ENCODE results near the gene MED13L.
"Not testable (repeated sequence)": the region's sequence is repeated elsewhere in the genome, so short reads cannot be mapped to it uniquely, and the experiment has no call there.

MED13L gene

DNA sequence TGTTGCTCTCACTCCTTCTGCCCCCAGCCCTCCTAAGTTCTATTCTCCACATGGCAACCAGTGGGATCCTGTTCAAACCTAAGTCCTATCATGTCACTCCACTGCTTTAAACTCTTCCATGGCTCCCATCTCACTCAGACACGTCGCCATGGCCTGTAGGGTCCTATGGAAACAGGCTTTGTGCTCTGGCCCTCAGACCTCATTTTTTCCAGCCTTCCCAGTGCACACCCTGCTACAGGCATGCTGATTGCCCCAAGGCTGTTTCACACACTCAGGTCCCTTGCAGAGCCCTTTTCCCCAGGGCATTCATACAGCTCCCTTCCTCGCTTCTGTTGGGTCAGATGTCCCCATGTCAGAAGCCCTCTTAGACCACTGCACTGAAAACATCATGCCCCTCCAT is 11.2 kb upstream of the MED13L start:
- Histone ChIP-seq H3K4me3 (ENCODE audit: low read length) (no peak overlapping the region), H3K4me1 (ENCODE audit: control insufficient read depth, insufficient read depth, low read length) (no peaks in the 10 kb centered on the region), H3K9me3 (replicated peaks; ENCODE audit: low read length) (no peaks in the 10 kb centered on the region), H3K36me3 (ENCODE audit: insufficient read depth, low read length) (no peaks in the 10 kb centered on the region), H3K9ac (ENCODE audit: low read depth, low read length) (no peak overlapping the region), H3K27me3 (ENCODE audit: control insufficient read depth, insufficient read depth, low read length) (no peaks in the 10 kb centered on the region), H3K4me2 (ENCODE audit: low read length) (no peak overlapping the region)

- Histone ChIP-seq H3K9me3 (replicated peaks; ENCODE audit: low read length) (no peaks in the 10 kb centered on the region), H3K4me1 (ENCODE audit: control insufficient read depth, insufficient read depth, low read length) (no peaks in the 10 kb centered on the region), H3K27me3 (ENCODE audit: control insufficient read depth, insufficient read depth, low read length) (no peaks in the 10 kb centered on the region), H3K4me3 (ENCODE audit: low read length) (no peak overlapping the region), H3K9ac (ENCODE audit: low read depth, low read length) (no peak overlapping the region), H3K36me3 (ENCODE audit: insufficient read depth, low read length) (no peaks in the 10 kb centered on the region), H3K4me2 (ENCODE audit: low read length) (no peak overlapping the region)
These were observed 10.4 kb upstream of the MED13L start for GRCh38 chr12:116287842-116288301.

DNA sequence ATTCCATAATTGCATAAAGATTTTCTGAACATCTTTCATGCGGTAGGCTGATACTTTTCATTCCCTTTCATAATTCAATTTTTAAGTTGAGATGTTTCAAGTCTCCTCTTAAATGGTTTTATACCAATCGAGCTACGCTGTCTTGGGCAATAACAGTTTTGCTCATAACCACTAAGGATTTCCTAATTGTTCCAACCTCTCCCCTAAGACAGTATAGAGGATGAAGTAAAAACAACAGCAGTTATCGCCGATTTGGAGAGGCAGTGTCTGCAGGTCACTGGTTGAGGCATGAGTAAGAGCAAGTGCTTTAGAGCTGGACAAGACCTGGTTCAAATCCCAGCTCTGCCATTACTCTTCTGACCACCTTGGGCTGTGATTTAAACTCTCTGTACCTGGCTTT is 6.9 kb upstream of the MED13L start:
- no peaks in the 10 kb centered on the region for H3K36me3 ChIP-seq (ENCODE audit: insufficient read depth, low read length)

DNA sequence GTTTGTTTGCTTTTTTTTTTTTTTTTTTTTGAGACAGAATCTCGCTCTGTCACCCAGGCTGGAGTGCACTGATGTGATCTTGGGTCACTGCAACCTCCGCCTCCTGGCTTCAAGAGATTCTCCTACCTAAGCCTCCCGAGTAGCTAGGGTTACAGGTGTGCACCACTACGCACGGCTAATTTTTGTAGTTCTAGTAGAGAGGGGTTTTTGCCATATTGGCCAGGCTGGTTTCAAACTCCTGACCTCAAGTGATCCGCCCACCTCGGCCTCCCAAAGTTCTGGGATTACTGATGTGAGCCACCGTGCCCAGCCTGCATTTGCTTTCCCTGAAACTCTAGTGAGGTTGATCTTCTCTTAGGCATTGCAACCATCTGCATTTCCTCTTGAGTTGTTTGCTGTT is 6.4 kb upstream of the MED13L start:
- not testable (repeated sequence) for H3K4me1 ChIP-seq (ENCODE audit: control insufficient read depth, insufficient read depth, low read length); H3K9ac ChIP-seq (ENCODE audit: low read depth, low read length); H3K36me3 ChIP-seq (ENCODE audit: insufficient read depth, low read length); H3K4me2 ChIP-seq (ENCODE audit: low read length); H3K9me3 ChIP-seq (replicated peaks; ENCODE audit: low read length); H3K4me3 ChIP-seq (ENCODE audit: low read length); H3K27me3 ChIP-seq (ENCODE audit: control insufficient read depth, insufficient read depth, low read length)

More for the DNA sequence above, 6.9 kb upstream of the MED13L start:
- Histone ChIP-seq H3K4me3 (ENCODE audit: low read length) (no peak overlapping the region), H3K4me1 (ENCODE audit: control insufficient read depth, insufficient read depth, low read length) (no peaks in the 10 kb centered on the region), H3K27me3 (ENCODE audit: control insufficient read depth, insufficient read depth, low read length) (no peaks in the 10 kb centered on the region), H3K4me2 (ENCODE audit: low read length) (no peak overlapping the region), H3K9ac (ENCODE audit: low read depth, low read length) (no peak overlapping the region), H3K9me3 (replicated peaks; ENCODE audit: low read length) (no peaks in the 10 kb centered on the region)

DNA sequence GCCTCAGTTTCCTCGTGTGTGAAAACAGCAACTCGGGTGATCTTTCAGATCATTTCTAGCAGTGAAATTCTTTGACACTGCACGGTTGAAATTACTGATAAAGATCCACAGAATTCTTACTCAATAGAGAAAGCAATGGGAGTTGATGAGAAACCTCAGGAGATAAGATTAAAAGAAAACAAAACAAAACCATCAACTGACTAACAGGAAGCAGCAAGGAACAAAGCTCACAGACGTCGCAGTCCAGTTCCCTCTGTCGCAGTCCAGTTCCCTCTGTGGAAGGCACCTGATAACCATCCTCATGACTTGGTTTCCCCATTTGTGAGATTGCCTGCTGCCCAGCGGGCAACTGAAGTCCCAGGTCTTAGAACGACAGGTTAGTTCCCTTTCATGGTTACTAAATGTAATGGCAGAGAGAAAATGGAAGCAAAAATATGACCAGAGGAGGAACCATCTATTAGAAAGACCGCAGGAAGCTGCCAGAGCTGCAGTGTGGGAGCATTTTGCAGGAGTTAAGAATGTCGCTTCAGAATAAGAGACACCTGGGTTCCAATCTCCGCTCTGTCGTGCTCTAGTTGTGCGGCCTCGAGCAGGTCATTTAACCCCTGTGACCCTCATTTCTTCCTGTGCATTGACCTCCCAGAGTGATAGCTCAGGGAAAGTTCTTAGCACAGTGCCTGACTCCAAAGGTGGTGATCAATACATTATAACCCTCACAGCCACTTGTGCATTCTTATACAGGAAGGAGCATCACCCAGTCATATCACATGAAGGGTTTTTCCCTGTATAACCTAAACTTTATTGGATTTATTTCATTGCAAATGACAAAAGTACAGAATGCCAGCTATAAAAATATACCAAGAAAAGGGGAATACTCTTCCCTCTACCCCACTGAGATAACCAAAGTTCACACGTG is 5.1 kb upstream of the MED13L start:
- Histone ChIP-seq H3K4me2 (ENCODE audit: low read length) (no peak overlapping the region), H3K9me3 (replicated peaks; ENCODE audit: low read length) (no peaks in the 10 kb centered on the region), H3K36me3 (ENCODE audit: insufficient read depth, low read length) (no peaks in the 10 kb centered on the region), H3K27me3 (ENCODE audit: control insufficient read depth, insufficient read depth, low read length) (no peaks in the 10 kb centered on the region), H3K4me3 (ENCODE audit: low read length) (no peak overlapping the region), H3K4me1 (ENCODE audit: control insufficient read depth, insufficient read depth, low read length) (peaks cover 5% of the 10 kb centered on the region), H3K9ac (ENCODE audit: low read depth, low read length) (no peak overlapping the region)

- H3K4me1 ChIP-seq (ENCODE audit: control insufficient read depth, insufficient read depth, low read length): peaks cover 5% of the 10 kb centered on the region
- no peak overlapping the region for H3K9ac ChIP-seq (ENCODE audit: low read depth, low read length)
- no peak overlapping the region for H3K4me2 ChIP-seq (ENCODE audit: low read length)
- H3K27me3 ChIP-seq (ENCODE audit: control insufficient read depth, insufficient read depth, low read length): no peaks in the 10 kb centered on the region
- no peaks in the 10 kb centered on the region for H3K36me3 ChIP-seq (ENCODE audit: insufficient read depth, low read length)
- no peak overlapping the region for H3K4me3 ChIP-seq (ENCODE audit: low read length)
- H3K9me3 ChIP-seq (replicated peaks; ENCODE audit: low read length): no peaks in the 10 kb centered on the region
These were observed 3.2 kb upstream of the MED13L start for GRCh38 chr12:116280595-116281290.

DNA sequence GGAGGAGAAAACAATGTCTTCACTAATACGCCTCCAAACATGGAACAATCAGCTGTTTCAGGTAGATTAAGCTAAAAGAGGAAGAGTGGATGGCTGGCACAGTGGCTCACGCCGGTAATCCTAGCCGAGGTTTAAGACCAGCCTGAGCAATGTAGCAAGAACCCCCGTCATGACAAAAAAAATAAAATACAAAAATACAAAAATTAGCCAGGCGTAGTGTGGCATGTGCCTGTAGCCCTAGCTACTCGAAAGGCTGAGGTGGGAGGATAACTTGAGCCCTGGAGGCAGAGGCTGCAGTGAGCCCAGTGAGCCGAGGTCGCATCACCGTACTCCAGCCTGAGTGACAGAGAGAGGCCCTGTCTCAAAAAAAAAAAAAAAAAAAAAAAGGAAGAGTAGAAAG is 1.2 kb upstream of the MED13L start:
- Histone ChIP-seq H3K4me2 (ENCODE audit: low read length) (peak overlapping the region; percentile 94), H3K4me1 (ENCODE audit: control insufficient read depth, insufficient read depth, low read length) (peaks cover 22% of the 10 kb centered on the region), H3K9ac (ENCODE audit: low read depth, low read length) (no peak overlapping the region), H3K9me3 (replicated peaks; ENCODE audit: low read length) (no peaks in the 10 kb centered on the region), H3K36me3 (ENCODE audit: insufficient read depth, low read length) (no peaks in the 10 kb centered on the region), H3K4me3 (ENCODE audit: low read length) (no peak overlapping the region), H3K27me3 (ENCODE audit: control insufficient read depth, insufficient read depth, low read length) (no peaks in the 10 kb centered on the region)

GRCh38 chr12:116278279-116278626 is 760 bp upstream of the MED13L start:
- Histone ChIP-seq H3K9ac (ENCODE audit: low read depth, low read length) (peak overlapping the region; percentile 89), H3K9me3 (replicated peaks; ENCODE audit: low read length) (no peaks in the 10 kb centered on the region)

GRCh38 chr12:116276652-116277466 is 634 bp downstream of the MED13L start:
- H3K9me3 ChIP-seq (replicated peaks; ENCODE audit: low read length): no peaks in the 10 kb centered on the region
- no peaks in the 10 kb centered on the region for H3K36me3 ChIP-seq (ENCODE audit: insufficient read depth, low read length)
- peak overlapping the region; percentile 76 for H3K4me3 ChIP-seq (ENCODE audit: low read length)
- peak overlapping the region; percentile 90 for H3K9ac ChIP-seq (ENCODE audit: low read depth, low read length)
- H3K4me2 ChIP-seq (ENCODE audit: low read length): peak overlapping the region; percentile 84
- H3K27me3 ChIP-seq (ENCODE audit: control insufficient read depth, insufficient read depth, low read length): no peaks in the 10 kb centered on the region
- H3K4me1 ChIP-seq (ENCODE audit: control insufficient read depth, insufficient read depth, low read length): peaks cover 33% of the 10 kb centered on the region

More at GRCh38 chr12:116278279-116278626, 760 bp upstream of the MED13L start:
- peak overlapping the region; percentile 94 for H3K4me2 ChIP-seq (ENCODE audit: low read length)
- H3K4me3 ChIP-seq (ENCODE audit: low read length): peak overlapping the region; percentile 78
- no peaks in the 10 kb centered on the region for H3K27me3 ChIP-seq (ENCODE audit: control insufficient read depth, insufficient read depth, low read length)
- H3K36me3 ChIP-seq (ENCODE audit: insufficient read depth, low read length): no peaks in the 10 kb centered on the region
- H3K4me1 ChIP-seq (ENCODE audit: control insufficient read depth, insufficient read depth, low read length): peaks cover 26% of the 10 kb centered on the region

- no peaks in the 10 kb centered on the region for H3K27me3 ChIP-seq (ENCODE audit: control insufficient read depth, insufficient read depth, low read length)
- H3K36me3 ChIP-seq (ENCODE audit: insufficient read depth, low read length): no peaks in the 10 kb centered on the region
- peak overlapping the region; percentile 90 for H3K9ac ChIP-seq (ENCODE audit: low read depth, low read length)
- peak overlapping the region; percentile 76 for H3K4me3 ChIP-seq (ENCODE audit: low read length)
- peaks cover 33% of the 10 kb centered on the region for H3K4me1 ChIP-seq (ENCODE audit: control insufficient read depth, insufficient read depth, low read length)
- H3K9me3 ChIP-seq (replicated peaks; ENCODE audit: low read length): no peaks in the 10 kb centered on the region
- H3K4me2 ChIP-seq (ENCODE audit: low read length): peak overlapping the region; percentile 84
These were observed 2.7 kb downstream of the MED13L start for GRCh38 chr12:116274551-116275375.
